GM12878 (cell line): ENCODE measurements around the gene ALS2. TPM values are rescaled to one million over a fixed set of nuclear protein-coding genes. Genes with fewer than 3 reads are reported as not detected.

Experiments
- ATAC-seq: fragments of 200-7000 bp; cut with Tn5 transposase; 3 replicates; pipeline ENCODE4 v1.9.1; 2020; ENCODE audit warnings: mild to moderate bottlenecking, moderate library complexity
- BruUV-seq: library from RNA; stranded (reverse); fragments of 400-500 nt; replicated peaks from 2 replicates; lab custom pipeline; 2021; lab: Mats Ljungman, UMichigan
- CTCF ChIA-PET: fragments of 300-600 bp; sonication (Branson Sonifier 250); formaldehyde crosslinking; extraction: SDS; loops from one replicate; lab custom pipeline; 2021; ENCODE audit warnings: inconsistent platforms; lab: Yijun Ruan, JAX
- POLR2A ChIA-PET: fragments of 350-600 bp; formaldehyde crosslinking; extraction: SDS; loops from one replicate; lab custom pipeline; 2021; ENCODE audit warnings: inconsistent platforms; lab: Charles Lee
- RAD21 ChIA-PET: fragments of 300-600 bp; sonication (Branson Sonifier 250); formaldehyde crosslinking; loops from one replicate; lab custom pipeline; 2023; ENCODE audit warnings: antibody characterized with exemption; ENCODE audit not compliant: unreplicated experiment; lab: Charles Lee
- SMC1A ChIA-PET: fragments of 300-600 bp; sonication (Branson Sonifier 250); formaldehyde crosslinking; loops from one replicate; lab custom pipeline; 2023; ENCODE audit not compliant: unreplicated experiment, uncharacterized antibody; lab: Charles Lee
- DNase-seq: peaks from one replicate; pipeline ENCODE4 v3.0.0-alpha.2; 2011; ENCODE audit warnings: low read depth, low spot score
- FAIRE-seq: peaks from 3 replicates; lab custom pipeline; 2011; peaks lifted over from hg19 to GRCh38; lab: Jason Lieb, UNC
- H2AFZ ChIP-seq: 2 replicates; pipeline ENCODE4 v1.6.0; 2011; ENCODE audit warnings: low read depth, low read length, control low read depth; ENCODE audit not compliant: control insufficient read depth
- H3K27ac ChIP-seq: 2 replicates; pipeline ENCODE4 v1.5.1; 2011; ENCODE audit warnings: control low read depth; ENCODE audit not compliant: control insufficient read depth, insufficient read depth
- H3K27me3 ChIP-seq, 2 experiments: replicated peaks in 1 of 2; 2 replicates each; pipeline versions ENCODE4 v1.6.0 to v1.6.1; 2011; ENCODE audit warnings: low read length in 1 of 2; ENCODE audit not compliant: control insufficient read depth in 2 of 2, insufficient read depth in 2 of 2
- H3K36me3 ChIP-seq, 2 experiments: 2 replicates each; pipeline ENCODE4 v1.5.1; 2011; ENCODE audit warnings: low read length in 1 of 2; ENCODE audit not compliant: control insufficient read depth in 2 of 2, insufficient read depth in 2 of 2
- H3K4me1 ChIP-seq: 2 replicates; pipeline ENCODE4 v1.6.1; 2011; ENCODE audit warnings: mild to moderate bottlenecking, low read length, moderate library complexity, mixed read lengths; ENCODE audit not compliant: control insufficient read depth, insufficient read depth
- H3K4me2 ChIP-seq: 2 replicates; pipeline ENCODE4 v1.6.0; 2011; ENCODE audit warnings: control low read depth; ENCODE audit not compliant: control insufficient read depth, insufficient read depth
- H3K4me3 ChIP-seq: fragments of 200-600 bp; sonication (generic); 2 replicates; pipeline ENCODE4 v1.5.1; 2016
- H3K79me2 ChIP-seq: 2 replicates; pipeline ENCODE4 v1.6.0; 2011; ENCODE audit warnings: low read length; ENCODE audit not compliant: control insufficient read depth, insufficient read depth
- H3K9ac ChIP-seq: 2 replicates; pipeline ENCODE4 v1.8.0; 2011; ENCODE audit warnings: low read length, control low read depth, mixed read lengths; ENCODE audit not compliant: control insufficient read depth, insufficient read depth
- H3K9me3 ChIP-seq: replicated peaks from 3 replicates; pipeline ENCODE4 v1.5.1; 2011; ENCODE audit warnings: mild to moderate bottlenecking, low read length; ENCODE audit not compliant: control insufficient read depth, insufficient read depth
- H4K20me1 ChIP-seq: 2 replicates; pipeline ENCODE4 v1.6.0; 2011; ENCODE audit not compliant: control insufficient read depth, insufficient read depth
- ATF2 ChIP-seq: IDR thresholded peaks from 2 replicates; pipeline ENCODE4 v1.6.1; 2012; ENCODE audit warnings: low read length, inconsistent platforms
- CBFB ChIP-seq: IDR thresholded peaks from 2 replicates; pipeline ENCODE4 v1.6.1; 2016; ENCODE audit warnings: antibody characterized with exemption, low read depth
- CBX5 ChIP-seq: sonication (generic); IDR thresholded peaks from 2 replicates; pipeline ENCODE4 v1.6.1; 2016; ENCODE audit warnings: low read depth, moderate library complexity, mild to moderate bottlenecking, inconsistent platforms
- KDM1A ChIP-seq: fragments of 200-600 bp; sonication (generic); IDR thresholded peaks from 2 replicates; pipeline ENCODE4 v1.6.1; 2016; ENCODE audit warnings: borderline replicate concordance
- MTA3 ChIP-seq: IDR thresholded peaks from 2 replicates; pipeline ENCODE4 v1.6.1; 2012; ENCODE audit warnings: low read length, inconsistent platforms, borderline replicate concordance
- NR2F1 ChIP-seq: fragments of 450-650 bp; conservative IDR thresholded peaks from 2 replicates; pipeline ENCODE4 v1.6.1; 2017; ENCODE audit warnings: mild to moderate bottlenecking
- NRF1 ChIP-seq: conservative IDR thresholded peaks from 2 replicates; pipeline ENCODE4 v1.6.1; 2011; ENCODE audit warnings: mild to moderate bottlenecking, low read depth, low read length, improper control_type of control experiment
- POU2F2 ChIP-seq: IDR thresholded peaks from 3 replicates; pipeline ENCODE4 v1.6.1; 2011; ENCODE audit warnings: low read depth, mild to moderate bottlenecking, low read length, borderline replicate concordance
- ZNF274 ChIP-seq: IDR thresholded peaks from one replicate; pipeline ENCODE4 v1.8.0; 2011; ENCODE audit not compliant: insufficient read length, insufficient read depth
- ZNF592 ChIP-seq: fragments of 450-650 bp; IDR thresholded peaks from 2 replicates; pipeline ENCODE4 v1.6.1; 2017; ENCODE audit warnings: mild to moderate bottlenecking, moderate library complexity
- WGBS: methylation state at CpG from one replicate; pipeline ENCODE4 v1.1.6; 2016; ENCODE audit warnings: low lambda C conversion rate; ENCODE audit not compliant: insufficient replicate concordance, insufficient coverage; ENCODE audit errors: missing lambda C conversion rate; 5-methylcytosine and 5-hydroxymethylcytosine counted together
- in situ Hi-C: fragments of 300-500 bp; cut with MboI; formaldehyde crosslinking; loops from 9 replicates; pipeline ENCODE4 v1.14.3; 2018; ENCODE audit warnings: mixed read lengths
- intact Hi-C: fragments of 100-400 bp; cut with micrococcal nuclease; formaldehyde crosslinking; loops from one replicate; pipeline ENCODE4 v1.14.2; 2022; ENCODE audit not compliant: unreplicated experiment
- polyA plus RNA-seq, 11 experiments: library from polyadenylated mRNA; depleted of rRNA in 4 of 11; unstranded in 6 of 11; stranded (reverse) in 5 of 11; fragments of >200 nt; fragmentation: Nextera tagmentation in 4 of 11; fragmentation: Illumina TruSeq in 1 of 11; extraction: Ambion mirVana in 4 of 11; extraction: Trizol in 1 of 11; gene quantifications; 1 replicate in 1 of 11; 2 replicates in 10 of 11; pipeline versions ENCODE4 v1.2.1 to v1.2.3, GENCODE V29; 2011 to 2016; ENCODE audit warnings: inconsistent platforms in 2 of 11, missing spikeins in 2 of 11, low read depth in 1 of 11
- total RNA-seq, 4 experiments: library from RNA; depleted of rRNA in 3 of 4; stranded (reverse); fragments of >200 nt in 3 of 4; fragmentation: Illumina TruSeq in 1 of 4; extraction: Trizol in 1 of 4; gene quantifications; 2 replicates each; pipeline versions ENCODE4 v1.2.1 to v1.2.3, GENCODE V29; 2013 to 2021

ALS2 gene
- total and polyA plus RNA-seq, 10 of the 15 experiments (the other 5 are each of a cell fraction or from before 2014, with no cell fraction given): 2.4 to 10.4 (median 7.7) TPM

GRCh38 chr2:201784563-201784962, 3.8 kb upstream of the ALS2 start:
- Histone ChIP-seq H4K20me1 (no peaks in the 10 kb centered on the region), H3K4me3 (no peak overlapping the region), H3K79me2 (no peaks in the 10 kb centered on the region; the same call in 1 of the 2 replicates), H3K4me2 (no peak overlapping the region), H3K36me3 (no peaks in the 10 kb centered on the region), H3K27me3 (no peaks in the 10 kb centered on the region), H2AFZ (no peak overlapping the region)
- in situ Hi-C loops (no loop called here), intact Hi-C loops (loop anchor here (10.0 kb wide), 1 partner anchor 550 kb away; no protein-coding TSS in a partner anchor)
- ChIA-PET POLR2A (no interaction called here), CTCF (no interaction called here), SMC1A (no interaction called here)
- ATAC-seq: no peak
- no peak for DNase-seq
- WGBS: 25% methylated on average over 1 of the region's 1 CpG
- no peak for FAIRE-seq
- BruUV-seq: no TSS peak
- TF ChIP-seq ATF2 (no peak), CBFB (no peak), POU2F2 (no peak), ZNF274 (no peak), CBX5 (no peak), MTA3 (no peak), ZNF592 (no peak), NR2F1 (no peak), KDM1A (no peak), NRF1 (no peak)
- TF ChIP-seq, all 136 proteins: peak for 0
- RAD21 ChIA-PET: no interaction called here
- Histone ChIP-seq H3K27ac (no peak overlapping the region), H3K9me3 (no peaks in the 10 kb centered on the region), H3K4me1 (no peaks in the 10 kb centered on the region), H3K9ac (no peak overlapping the region)
